HG03457 (cell line): ENCODE data around the gene NSUN5.
"Not testable (repeated sequence)": the region's sequence is repeated elsewhere in the genome, so short reads cannot be mapped to it uniquely, and the experiment has no call there.

Experiments used
- ATAC-seq: cut with Tn5 transposase; IDR thresholded peaks from one replicate; pipeline ENCODE4 v1.9.1; 2021; ENCODE audit warnings: moderate number of reproducible peaks; ENCODE audit not compliant: unreplicated experiment

NSUN5 gene

GRCh38 chr7:73327449-73327848 lies 18.8 kb upstream of the NSUN5 start:
- not testable (repeated sequence) for ATAC-seq

DNA sequence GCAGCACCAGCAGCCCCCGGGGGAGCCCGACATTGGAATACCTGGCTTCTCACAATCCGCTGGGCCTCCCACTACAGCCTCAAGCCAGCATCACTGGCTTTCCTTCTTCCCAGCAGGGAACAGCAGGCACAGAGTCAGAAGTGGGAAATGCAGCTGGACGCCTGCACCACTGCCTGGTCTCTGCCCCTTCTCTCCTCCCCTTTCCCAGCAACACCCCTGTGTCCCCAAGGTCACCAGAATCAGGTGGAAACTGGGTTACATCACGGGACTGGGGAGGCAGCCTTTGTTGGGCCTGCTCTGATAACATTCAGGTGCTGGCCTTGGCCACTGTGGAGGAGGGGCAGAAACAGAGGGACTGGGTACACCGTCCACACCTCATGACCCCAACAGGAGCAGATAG lies 16.8 kb upstream of the NSUN5 start:
- ATAC-seq, result not testable (repeated sequence)

DNA sequence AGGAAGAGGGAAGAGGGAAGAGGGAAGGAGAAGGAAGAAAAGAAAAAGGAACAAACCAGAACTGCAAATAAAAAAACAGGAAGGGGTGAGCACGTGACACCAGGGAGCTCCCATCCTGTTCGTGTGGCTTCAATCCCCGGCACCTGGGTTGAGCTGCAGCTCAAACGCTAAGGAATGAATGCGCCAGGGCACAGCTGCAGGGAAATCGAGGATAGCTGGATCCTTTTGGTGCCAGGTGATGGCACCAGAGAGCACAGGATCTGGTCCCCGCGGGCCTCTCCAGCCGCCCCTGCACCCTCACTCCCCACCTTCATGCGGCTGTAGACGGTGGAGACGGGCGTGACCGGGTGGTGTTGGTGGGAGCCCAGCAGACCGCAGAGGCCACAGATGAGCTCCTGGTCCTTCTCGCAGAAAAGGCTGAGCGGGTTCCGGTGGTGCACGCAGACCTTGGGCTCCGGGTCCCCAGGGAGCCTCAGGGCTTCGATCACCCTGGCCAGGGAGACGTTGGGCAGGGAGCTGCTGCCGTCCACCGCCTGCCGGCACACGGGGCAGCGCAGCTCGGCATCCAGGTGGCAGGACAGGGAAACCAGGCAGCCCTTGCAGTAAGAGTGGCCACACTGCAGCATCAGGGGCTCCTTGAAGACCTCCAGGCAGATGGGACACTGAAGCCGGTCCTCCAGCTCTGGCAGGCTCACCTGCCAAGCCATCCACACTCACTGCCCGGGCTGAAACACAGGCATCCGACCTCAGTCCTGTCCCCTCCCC lies 15.6 kb upstream of the NSUN5 start:
- not testable (repeated sequence) for ATAC-seq

- ATAC-seq, result not testable (repeated sequence)
Measured at GRCh38 chr7:73323434-73324080, 14.9 kb upstream of the NSUN5 start.

DNA sequence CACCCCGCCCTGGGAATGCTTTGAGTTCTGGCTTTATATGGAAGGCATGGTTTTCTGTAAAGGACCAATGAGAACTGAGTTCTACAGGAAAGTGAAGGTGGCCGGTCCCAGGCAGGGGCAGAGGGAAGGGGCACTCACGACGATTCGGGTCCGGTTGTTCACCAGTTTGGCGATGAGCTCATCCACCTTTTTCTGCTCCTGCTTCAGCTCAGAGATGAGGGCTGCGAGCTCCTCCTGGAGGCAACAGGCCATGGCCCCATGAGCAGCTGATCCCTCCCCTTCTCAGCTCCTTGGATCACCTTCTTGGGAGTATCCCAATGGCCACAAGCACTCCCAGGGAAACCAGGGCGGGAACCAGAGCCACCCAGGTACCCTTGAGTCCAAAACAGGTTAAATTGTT lies 11.4 kb upstream of the NSUN5 start:
- ATAC-seq, result not testable (repeated sequence)

DNA sequence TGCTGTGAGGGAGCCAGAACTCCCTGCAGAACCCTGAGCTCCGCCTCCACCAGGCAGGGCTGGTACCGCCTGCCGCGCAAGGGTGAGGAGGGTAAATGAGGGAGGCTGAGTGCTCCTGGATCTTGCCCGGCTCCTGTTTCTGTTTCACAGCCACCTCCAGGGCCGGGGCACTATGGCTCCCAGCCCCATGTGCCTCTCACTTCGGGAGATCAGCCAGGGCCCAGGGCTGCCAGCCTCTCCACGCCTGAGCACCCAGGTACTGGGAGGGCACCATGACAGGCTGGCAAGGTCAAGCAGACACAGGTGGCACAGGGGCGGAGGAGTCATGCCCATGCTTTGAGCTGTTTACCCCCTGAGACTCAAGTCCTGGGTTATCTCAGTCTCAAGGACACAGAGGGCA lies 10.9 kb upstream of the NSUN5 start:
- ATAC-seq, result not testable (repeated sequence)

- not testable (repeated sequence) for ATAC-seq
Measured at GRCh38 chr7:73318656-73319204, 10.1 kb upstream of the NSUN5 start.

DNA sequence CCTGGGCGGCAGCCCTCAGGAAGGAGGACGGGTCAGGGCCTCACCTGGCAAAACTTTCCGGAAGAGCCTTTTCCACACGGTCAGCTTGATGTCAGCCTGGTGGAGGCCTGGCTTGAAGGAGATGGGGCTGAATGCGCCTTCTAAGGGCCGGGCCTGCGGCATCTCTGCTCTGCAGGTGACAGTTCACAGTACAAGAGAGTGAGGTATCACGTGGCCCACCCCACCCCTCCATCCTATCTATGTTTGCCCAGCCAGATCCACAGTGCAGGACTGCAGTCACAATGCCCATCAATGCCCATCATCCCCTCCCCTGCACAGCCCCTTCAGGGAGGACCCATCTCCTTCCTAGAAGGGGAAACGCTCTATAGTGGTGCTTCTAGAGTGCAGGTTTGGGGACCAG lies 7.9 kb upstream of the NSUN5 start:
- no peak for ATAC-seq

DNA sequence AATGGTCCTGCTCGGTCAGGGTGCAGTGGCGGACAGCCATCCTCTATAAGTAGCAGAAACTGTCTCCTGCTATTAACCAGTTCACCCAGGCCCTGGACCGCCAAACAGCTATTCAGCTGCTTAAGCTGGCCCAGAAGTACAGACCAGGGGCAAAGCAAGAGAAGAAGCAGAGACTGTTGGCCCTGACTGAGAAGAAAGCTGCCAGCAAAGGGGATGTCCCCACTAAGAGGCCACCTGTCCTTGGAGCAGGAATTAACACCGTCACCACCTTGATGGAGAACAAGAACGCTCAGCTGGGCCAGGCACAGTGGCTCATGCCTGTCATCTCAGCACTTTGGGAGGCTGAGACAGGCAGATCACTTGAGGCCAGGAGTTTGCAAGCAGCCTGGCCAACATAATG lies 5.6 kb upstream of the NSUN5 start:
- ATAC-seq, result no peak

DNA sequence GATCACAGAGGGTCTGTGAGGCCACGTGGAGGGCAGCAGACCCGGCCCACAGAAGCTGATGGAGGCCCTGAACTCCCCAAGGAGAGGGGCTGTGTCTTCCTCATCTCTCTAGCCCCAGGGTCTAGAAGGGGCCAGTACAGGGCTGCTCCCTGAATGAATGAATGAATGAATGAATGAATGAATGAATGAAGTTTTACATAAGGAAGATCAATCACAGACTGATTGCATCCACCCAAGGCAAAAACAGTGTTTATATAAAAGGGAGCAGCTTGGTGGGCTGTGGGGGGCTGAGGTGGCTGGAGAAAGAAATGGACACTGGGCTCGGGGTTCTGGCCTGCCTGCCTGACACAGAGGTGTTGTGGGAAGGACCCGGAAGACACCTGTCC lies 4.9 kb upstream of the NSUN5 start:
- no peak for ATAC-seq

DNA sequence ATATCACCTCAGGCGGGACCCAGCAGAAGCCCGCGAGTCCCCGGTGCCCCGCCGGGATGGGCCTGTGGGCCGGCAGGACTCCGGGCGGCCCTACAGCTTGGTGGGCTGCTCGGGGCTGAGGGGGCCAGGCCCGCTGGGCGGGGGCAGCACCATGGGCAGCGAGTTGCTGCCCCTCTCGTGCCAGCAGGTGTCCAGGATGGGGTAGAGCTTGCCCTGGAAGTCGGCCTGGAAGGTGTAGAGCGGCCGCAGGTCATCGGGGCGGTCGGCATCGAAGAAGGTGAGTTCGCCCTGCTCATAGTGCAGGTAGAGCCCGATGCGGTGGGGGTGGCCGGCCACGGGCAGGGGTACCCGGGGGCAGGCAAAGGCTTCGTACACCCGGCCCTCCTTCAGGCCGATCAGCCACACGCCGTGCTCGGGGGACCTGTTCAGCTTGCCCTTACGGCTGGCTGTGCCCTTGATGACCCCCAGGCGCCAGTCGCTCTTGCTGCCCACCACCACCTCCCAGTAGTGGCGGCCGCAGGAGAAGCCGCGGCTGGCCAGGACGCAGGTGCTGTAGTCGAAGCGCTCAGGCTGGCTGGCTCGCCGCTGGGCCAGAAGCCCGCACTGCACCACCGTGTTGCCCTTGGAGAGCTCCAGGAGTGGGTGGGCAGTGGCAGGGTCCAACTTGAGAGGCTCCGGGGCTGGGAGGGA lies 4.3 kb upstream of the NSUN5 start:
- ATAC-seq, result no peak

DNA sequence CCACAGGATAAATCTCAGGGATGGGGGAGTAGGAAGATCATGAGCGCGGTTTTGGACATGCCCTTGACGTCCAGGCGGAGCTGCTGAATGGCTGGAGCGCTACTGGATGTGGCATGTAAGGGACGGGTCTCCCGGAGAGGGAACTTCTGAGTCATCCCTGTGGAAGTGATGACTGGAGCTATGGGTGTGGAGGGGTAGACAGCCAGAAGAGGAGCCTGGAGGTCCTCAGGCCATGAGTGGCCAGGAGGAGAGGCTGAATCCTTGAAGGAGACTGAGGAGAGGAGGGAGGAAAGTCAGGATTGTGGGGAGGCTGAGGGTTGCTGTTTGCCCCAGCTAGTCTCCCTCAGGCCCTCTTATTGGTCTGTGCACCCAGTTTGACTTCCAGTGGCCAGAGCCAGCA lies 2.8 kb upstream of the NSUN5 start:
- not testable (repeated sequence) for ATAC-seq

DNA sequence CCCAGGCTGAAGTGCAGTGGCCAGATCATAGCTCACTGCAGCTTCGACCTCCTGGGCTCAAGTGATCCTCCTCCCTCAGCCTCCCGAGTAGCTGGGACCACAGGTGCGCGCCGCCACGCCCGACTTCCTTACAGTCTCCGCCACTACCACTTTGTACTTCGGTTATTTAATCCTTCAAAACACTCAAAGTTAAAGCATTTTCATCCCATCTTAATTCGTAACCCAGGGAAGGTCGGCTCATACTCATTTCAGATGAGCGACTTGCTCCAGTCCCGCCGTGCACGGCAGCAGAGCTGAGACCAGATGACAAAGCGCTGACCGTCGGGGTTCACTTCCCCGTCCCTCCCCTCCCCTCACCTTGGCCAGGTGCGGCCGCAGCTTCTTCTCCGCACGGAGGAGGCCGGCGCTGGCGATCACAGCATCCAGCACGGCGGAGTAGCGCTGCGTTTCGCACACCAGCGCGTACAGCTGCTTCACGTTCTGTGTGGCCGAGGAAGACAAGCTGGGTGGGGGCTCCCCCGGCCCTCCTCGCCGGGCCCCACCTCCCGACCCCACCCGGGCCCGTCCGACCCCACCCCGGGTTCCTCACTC lies 457 bp downstream of the NSUN5 start:
- peak; percentile 46 for ATAC-seq

DNA sequence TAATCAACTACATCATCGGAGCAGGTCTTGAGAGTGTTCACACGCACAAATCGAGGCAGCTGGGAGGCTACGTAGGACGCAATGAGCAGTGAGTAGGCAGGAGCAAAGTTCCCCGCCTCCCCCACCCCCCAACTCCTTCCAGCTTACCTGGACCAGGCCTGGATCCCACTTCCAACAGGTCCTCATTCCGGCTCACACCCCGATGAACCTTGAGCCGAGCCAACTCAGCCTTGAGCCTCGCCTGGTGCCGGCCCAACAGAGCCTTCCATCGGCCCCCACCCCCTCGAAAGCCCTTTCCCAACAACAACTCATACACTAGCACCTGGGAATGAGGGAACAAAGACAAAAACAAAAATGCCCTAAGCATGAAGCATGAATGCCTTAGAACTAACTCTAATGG lies 1.2 kb downstream of the NSUN5 start:
- no peak for ATAC-seq

DNA sequence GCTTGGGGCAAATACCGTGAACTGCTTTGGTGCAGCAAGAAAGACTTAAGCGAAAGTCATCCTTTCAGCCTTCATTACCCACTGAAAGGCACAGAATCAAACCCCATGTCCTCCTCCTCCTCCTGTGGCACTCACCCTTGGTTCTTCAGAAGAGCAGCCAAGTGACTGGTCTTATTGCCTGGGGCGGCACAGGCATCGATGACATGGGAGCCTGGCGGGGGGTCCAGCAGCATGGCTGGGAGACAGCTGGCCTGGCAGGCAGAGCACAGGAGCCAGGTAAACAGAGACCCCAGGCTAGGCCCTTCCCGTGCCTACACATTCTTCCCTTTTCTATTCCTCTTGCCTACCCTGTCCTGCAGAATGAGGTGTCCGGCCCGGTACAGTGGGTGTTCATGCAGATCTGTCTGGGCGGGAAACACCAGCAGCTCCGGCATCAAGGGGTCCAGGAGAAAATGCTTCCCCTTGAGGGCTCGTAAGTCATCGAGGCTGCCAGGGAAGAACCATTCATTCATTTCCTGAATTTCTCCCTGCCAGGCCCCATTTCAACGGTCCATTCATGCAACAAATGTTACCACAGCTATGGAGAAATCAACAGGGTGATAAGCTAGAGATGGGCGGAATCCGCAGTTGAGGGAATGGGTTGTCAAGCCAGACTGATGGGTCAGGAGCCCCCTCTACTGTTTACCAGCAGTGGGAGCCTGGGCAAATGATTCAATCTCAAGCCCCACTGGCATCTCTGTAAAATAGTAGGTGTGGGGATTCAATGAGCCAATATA lies 3.8 kb downstream of the NSUN5 start:
- not testable (repeated sequence) for ATAC-seq

DNA sequence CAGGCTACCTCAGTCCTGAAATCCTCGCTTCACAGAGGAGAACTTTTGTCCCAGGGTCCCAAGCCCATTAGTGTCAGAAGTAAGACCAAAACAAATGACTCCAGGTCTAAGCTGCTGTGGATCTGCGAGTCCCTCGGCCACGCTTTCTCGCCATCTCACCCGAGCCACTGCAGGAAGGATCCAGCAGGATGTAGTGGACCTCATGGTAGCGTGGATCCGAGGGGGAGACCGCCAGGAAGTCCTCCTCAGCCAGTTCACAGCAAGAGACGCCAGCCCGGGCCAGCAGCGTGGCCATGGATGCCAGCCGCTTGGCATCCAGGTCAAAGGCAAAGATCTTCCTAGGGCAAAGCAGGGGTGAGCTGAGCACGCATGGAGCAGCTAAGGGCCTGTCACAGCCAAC lies 4.6 kb downstream of the NSUN5 start:
- no peak for ATAC-seq

GRCh38 chr7:73303546-73303945 lies 5.1 kb downstream of the NSUN5 start:
- ATAC-seq, result no peak

- ATAC-seq, result not testable (repeated sequence)
Measured at GRCh38 chr7:73302846-73303245, 5.8 kb downstream of the NSUN5 start.

DNA sequence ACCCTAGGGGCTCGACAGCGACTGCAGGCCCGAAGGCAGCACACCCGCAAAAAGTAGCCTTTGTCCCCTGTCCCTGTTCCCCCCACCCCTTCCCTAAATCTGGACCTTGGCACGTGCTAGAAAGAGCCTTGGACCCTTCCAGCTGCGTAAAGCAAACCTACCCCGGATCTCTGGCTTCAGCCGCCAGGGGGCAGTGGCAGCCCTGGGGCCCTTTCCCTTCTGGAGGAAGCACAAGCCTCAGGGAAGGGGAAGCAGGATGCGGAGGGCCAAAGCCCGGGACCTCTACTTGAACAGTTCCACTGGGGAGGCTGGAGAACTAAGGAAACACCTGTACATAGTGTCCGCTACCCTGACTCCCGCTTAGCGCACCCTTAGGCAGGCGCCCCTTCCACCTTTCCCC lies 7.5 kb downstream of the NSUN5 start:
- not testable (repeated sequence) for ATAC-seq

GRCh38 chr7:73299812-73300211 lies 8.8 kb downstream of the NSUN5 start:
- not testable (repeated sequence) for ATAC-seq
